Eye (tissue), 1 donor: ENCODE measurements around the gene GOLGA1.
"Not testable (repeated sequence)": the region's sequence is repeated elsewhere in the genome, so short reads cannot be mapped to it uniquely, and the experiment has no call there.

Source experiments
- DNase-seq: peaks from one replicate; pipeline ENCODE4 v3.0.0-alpha.2; 2015

The GOLGA1 gene

DNA sequence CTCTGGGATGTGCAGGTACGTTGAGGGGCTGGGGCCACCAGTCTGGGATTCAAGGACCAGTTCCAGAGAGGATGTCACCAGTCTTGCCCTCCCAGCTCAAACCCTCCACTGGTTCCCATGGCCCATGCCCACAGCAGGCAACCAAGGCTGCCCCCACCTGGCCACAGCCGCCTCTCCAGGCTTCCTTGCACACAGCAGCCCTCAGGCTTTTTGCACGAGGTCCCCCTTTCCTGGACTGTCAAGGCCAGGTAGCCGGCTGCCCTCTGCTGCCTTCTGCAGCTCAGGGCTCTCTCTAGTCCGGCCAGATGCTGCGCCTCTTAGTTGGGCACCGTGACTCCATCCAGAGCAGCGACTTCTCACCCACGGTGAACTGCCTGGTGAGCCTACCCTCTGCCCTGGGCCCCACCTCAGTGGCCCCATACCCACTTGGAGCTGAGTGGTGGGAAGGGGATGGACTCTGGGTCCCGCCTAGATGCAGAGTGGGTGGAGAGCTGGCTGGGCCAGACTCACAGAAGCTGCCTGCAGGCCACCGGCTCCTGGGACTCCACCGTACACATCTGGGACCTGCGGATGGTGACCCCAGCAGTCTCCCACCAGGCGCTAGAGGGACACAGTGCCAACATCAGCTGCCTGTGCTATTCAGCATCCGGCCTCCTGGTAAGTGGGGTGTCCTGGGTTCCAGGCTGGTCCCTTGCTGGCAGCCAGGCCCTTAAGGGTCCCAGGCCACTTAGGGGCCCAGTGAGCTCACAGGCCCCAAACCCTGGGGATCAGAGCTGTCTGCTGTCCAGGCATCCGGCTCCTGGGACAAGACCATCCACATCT lies 84.7 kb downstream of the GOLGA1 start:
- DNase-seq = no peak

- DNase-seq = no peak
Measured at GRCh38 chr9:124855566-124855943, 85.3 kb downstream of the GOLGA1 start.

DNA sequence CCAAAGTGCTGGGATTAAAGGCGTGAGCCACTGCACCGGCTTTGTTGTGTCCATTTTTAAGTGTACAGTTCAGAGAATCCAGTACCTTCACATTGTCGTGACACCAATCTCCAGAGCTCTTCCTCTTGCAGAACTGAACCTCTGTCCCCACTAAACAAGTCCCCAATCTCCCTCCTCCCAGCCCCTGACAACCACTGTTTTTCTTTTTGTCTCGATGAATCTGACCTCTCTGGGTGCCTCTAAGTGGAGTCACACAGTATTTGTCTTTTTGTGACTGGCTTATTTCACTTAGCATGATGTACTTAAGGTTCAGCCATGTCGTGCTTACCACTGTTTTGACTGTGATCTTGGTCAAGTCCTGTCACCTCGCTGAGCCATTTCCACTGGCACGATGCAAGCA lies 86.1 kb downstream of the GOLGA1 start:
- DNase-seq = no peak

- DNase-seq = no peak
Measured at GRCh38 chr9:124854161-124854560, 86.7 kb downstream of the GOLGA1 start.

- DNase-seq = no peak
Measured at GRCh38 chr9:124853605-124854143, 87.2 kb downstream of the GOLGA1 start.

DNA sequence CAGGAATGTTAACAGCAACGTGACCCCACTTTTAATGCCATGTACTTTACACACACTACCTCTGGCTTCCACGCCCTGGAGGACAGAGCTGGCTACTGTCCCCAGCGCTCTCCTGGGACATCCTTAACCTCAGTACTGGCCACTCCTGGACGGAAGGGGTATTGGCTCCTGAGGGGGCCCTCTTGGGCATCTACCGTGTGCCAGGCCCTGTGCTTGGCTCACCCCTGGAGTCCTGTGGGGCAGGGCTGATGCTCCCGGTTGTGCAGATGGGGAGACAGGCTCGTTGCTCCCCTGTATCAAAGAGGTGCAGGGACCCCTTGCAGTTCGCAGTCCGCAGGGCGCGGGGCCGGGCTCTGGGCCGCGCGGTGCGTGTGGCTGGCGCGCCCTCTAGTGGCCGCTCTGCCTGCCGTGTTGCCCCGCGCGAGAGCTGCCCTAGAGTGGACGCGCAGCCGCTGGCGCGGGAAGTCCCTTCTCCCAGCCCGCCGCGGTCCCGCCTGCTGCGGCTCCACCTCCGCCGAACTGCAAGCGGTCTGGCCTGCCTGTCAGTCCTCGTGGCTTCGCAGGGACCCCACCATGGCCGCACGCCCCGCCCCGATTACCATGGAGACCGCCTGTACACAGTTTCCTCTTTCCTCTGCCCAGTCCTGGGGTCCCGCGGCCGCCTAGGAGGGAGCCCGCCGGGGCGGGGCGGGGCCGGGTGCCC lies 87.9 kb downstream of the GOLGA1 start, which contains the start of gene WDR38:
Gene WDR38, plus strand, starts transcription at position 632 of the 703 bp plus-strand sequence. CDS start 72 bp downstream, outside the sequence.
- DNase-seq = peak; percentile 91

DNA sequence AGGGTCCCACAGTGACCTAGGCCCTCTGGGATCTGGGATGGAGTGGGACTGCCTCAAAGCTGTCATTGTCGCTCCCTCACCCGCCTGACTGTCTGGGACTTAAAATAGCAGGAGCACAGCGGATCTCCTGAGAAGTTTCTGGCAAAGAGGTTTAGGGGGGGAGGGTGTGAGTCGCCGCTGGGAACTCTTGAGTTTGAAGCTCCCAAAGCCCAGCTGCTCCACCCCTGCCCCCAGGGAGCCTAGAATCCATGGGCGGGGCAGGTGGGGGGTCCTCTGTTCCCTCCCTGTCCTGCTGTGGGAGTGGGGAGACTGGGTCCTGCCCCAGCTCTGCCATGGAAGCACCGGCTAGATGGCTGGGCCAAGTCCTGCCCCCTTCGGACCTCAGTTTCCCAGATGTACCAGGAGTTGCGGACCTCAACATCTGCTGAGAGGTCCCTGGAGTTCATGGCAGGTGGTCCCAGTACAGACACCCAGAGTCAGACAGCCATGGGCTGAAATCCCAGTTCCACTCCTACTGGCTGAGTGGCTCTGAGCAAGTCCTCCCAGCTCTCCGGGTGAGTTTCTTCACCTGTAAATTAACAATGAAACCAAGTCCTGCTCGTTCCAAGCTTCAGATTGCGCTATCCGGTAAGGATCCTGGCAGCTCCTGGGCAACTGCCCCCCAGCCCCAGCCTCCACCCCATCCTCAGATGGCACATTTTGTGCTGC lies 88.6 kb downstream of the GOLGA1 start:
- DNase-seq = no peak

DNA sequence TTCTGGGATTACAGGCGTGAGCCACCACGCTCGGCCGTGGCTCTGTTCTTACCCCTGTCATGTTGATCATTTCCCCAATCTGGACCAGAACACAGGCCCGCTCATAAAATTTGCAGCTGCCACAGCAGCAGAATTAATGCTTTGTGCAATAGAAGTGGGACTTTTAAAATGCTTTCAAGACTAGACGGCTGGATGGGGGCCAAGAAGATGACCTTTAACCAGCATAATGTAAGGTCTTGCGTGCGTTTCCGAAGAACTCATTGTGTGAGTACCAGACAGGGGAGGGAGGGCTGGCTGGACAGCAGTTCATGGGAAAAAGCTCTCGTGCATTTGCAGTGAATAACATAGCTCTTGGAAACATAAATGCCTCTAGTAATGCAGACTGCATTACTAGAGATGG lies 91.1 kb downstream of the GOLGA1 start:
- no peak for DNase-seq

- DNase-seq = no peak
Measured at GRCh38 chr9:124846969-124847368, 93.9 kb downstream of the GOLGA1 start.

- not testable (repeated sequence) for DNase-seq
Measured at GRCh38 chr9:124846467-124846866, 94.4 kb downstream of the GOLGA1 start.

DNA sequence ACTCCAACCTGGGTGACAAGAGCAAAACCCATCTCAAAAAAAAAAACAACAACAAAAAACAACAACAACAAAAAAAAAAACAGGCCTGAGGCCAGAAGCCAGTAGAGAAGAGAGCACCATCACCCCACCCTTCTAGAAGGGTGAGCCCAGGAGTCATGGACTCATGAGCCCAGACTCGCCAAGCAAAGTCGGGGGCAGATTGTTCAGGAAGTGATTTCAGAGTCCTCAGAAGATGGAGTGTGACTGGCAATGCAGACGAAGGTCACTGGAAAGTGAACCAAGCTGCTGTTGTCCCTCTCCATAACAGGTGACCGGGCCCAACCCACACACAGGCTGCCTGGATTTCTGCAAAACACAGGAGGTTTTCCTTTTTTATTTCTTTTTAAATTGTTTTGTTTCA lies 96.6 kb downstream of the GOLGA1 start:
- DNase-seq = no peak

GRCh38 chr9:124843456-124844034 lies 97.3 kb downstream of the GOLGA1 start:
- DNase-seq = no peak

- no peak for DNase-seq
Measured at GRCh38 chr9:124841075-124841821, 99.6 kb downstream of the GOLGA1 start.

DNA sequence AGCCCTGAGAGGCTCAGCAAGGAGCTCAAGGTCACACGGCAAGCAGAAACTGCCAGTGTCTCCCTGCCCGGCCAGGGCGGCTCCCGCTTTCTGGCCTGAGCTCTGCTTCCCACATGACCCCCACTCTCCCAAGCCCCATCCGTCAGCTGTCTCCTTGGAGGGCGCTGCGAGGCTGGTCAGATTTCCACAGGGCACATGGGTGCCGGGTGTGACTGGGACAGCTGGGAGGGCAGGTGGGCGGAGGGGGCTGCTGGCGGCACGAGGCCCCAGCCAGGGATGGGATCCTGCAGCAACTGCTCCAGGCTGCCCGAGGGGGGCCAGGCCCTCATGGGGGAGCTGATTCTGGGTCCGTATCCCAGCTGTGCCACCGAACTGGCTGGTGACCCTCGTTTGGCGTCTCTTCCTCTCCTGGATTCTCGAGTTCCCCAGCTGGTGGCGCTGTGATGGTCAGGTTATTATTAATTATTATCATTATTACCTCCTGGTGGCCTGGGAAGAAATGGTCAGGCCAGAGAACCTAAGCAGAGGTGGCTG lies 100.5 kb downstream of the GOLGA1 start:
- DNase-seq = no peak

DNA sequence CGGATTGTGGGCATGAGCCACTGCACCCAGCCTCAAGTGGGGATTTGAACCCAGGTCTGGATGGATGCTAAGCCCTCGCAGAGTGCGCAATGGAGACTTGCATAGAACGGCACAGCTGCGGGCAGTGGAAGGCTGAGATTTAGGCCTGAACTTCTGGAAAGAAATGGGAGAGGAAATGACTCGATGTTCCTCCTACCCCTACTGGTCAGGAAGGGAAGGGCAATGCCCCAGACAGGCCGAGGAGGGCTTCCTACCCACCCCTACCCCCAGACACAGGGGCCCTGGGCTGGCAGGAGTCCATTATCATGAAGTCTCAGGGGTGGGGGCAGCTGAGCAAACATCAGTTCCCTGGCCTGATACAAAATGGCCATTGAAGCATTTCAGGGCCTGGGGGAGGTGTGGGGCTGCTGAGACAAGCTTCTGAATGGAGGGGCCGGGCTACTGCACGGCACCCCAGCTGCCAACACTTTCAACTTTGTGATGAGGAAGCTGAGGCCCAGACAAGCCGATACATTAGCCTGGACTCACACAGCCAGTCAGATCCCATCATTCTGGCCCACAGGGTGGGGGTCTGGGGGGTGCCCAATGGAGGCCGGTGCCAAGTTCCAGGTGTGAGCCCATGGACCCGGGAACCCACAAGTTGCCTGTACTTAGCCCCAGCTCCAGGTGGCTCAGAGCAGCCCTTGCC lies 101.1 kb downstream of the GOLGA1 start:
- no peak for DNase-seq

GRCh38 chr9:124838567-124839275 lies 102.2 kb downstream of the GOLGA1 start:
- not testable (repeated sequence) for DNase-seq

- not testable (repeated sequence) for DNase-seq
Measured at GRCh38 chr9:124838132-124838531, 102.8 kb downstream of the GOLGA1 start.

DNA sequence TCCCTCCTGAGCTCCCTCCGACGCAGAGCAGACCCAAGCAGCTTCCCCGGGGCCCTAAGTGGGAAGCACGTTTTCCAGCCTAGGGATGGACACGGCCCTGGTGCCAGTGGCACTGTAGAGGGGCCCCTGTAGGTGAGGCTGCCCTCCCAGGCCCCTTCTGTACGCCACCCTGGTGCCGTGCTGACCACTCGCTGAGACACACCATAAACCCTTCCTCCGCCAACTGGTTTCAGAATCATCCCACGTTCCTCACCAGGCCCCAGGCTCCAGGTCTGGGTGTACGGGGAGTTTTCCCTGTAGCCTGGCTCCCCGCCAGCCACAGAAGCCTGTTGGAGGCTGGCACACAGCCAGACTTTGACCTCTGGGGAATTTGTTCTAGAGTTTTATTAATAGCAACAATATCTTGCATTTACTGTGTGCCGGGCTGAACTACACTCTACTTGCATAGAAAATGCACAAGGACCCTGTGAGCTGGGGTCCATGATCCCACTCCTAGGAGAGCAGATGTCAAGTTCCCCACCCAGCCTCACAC lies 105.8 kb downstream of the GOLGA1 start:
- DNase-seq = peak; percentile 77

- DNase-seq = no peak
Measured at GRCh38 chr9:124834591-124834990, 106.3 kb downstream of the GOLGA1 start.
